NCI-H446 treated with DMSO at 0.1 percent for 48 hours (cell line): ENCODE results near the gene MOB3B.

Experiments
- DNase-seq: peaks from one replicate; lab custom pipeline; 2025; lab: John Stamatoyannopoulos, UW

The MOB3B gene

DNA sequence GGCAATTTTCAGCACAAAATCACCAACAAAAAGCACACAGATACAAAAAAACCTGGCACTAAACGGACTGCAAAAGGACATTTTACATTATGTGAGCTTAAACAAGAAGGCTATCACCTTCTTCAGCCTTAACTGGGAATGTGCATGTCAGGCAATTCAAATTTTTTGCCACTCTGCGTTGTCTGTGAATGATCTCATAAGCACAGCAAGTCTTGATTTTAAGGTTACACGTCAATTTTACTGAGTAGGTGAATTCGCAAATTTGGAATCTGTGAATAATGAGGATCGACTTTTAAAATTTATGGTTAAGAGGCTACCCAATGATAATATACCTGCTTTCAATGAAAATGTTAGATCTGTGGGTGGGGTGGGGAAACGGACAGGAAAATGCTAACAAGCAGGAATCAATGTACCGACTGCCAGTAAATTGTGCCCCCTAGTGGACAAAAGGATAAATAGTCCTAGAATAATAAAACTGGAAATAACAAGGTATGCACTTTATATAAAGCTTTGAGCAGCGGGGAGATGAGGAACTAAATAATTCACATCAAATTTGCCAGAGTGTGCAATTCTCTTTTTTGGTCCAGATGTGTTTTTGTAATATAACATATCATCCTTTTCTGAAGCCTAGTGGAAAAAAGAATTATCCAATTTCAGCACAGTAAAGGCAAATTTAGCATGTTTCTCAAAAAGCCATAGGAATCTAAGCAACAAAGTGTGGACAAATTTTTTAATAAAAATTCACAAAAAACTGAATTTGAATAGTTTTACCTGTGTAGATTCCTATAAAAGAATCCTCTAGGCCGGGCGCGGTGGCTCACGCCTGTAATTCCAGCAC is 253.2 kb downstream of the MOB3B start:
- peak; percentile 57 for DNase-seq
